Measurements from ENCODE around the gene TADA1.

- TF ChIP-seq CTCF (IDR thresholded peaks at IDR 0.05; ENCODE audit: low read length) (no peak), EZH2phosphoT487 (IDR thresholded peaks at IDR 0.05; ENCODE audit: low read length) (no peak)
These were observed 38.0 kb upstream of the TADA1 start for GRCh38 chr1:166914111-166914510.

All from MM.1S (cell line).